Gastroesophageal sphincter (tissue), 3 donors: ENCODE data around the gene SCUBE3.

Source experiments
- CTCF ChIP-seq, 4 experiments: fragments of 200-600 bp in 2 of 4; fragments of 450-650 bp in 2 of 4; sonication (generic) in 1 of 4; IDR thresholded peaks; one replicate each; pipeline ENCODE4 v1.5.1; 2017 to 2019; ENCODE audit warnings: antibody characterized with exemption in 4 of 4, mild to moderate bottlenecking in 2 of 4, moderate library complexity in 2 of 4
- POLR2A ChIP-seq, 2 donors: fragments of 450-650 bp; IDR thresholded peaks; one replicate each; pipeline ENCODE4 v1.6.1; 2017; ENCODE audit warnings: antibody characterized with exemption in 2 of 2, mild to moderate bottlenecking in 2 of 2, moderate library complexity in 1 of 2
- POLR2AphosphoS5 ChIP-seq: sonication (generic); formaldehyde crosslinking; IDR thresholded peaks from one replicate; pipeline ENCODE4 v1.6.1; 2017; ENCODE audit warnings: antibody characterized with exemption

- TF ChIP-seq CTCF (IDR thresholded peaks at IDR 0.05) (no peak), POLR2A (IDR thresholded peaks at IDR 0.05) (no peak), POLR2AphosphoS5 (no peak)
These were observed 49.5 kb upstream of the SCUBE3 start for GRCh38 chr6:35164277-35164676.
